Stimulated activated CD8-positive, alpha-beta memory T cell treated with anti-CD3 and anti-CD28 coated beads, Interleukin-4, amount 100 ng/mL, for 48 hours (primary cell): Measurements from ENCODE around the gene SDK2.
A peak's percentile ranks its signal among the peaks of the same experiment; 100 is the strongest.

Experiments
- DNase-seq: peaks from one replicate; pipeline ENCODE4 v3.0.0-alpha.2; 2020

Gene SDK2

DNA sequence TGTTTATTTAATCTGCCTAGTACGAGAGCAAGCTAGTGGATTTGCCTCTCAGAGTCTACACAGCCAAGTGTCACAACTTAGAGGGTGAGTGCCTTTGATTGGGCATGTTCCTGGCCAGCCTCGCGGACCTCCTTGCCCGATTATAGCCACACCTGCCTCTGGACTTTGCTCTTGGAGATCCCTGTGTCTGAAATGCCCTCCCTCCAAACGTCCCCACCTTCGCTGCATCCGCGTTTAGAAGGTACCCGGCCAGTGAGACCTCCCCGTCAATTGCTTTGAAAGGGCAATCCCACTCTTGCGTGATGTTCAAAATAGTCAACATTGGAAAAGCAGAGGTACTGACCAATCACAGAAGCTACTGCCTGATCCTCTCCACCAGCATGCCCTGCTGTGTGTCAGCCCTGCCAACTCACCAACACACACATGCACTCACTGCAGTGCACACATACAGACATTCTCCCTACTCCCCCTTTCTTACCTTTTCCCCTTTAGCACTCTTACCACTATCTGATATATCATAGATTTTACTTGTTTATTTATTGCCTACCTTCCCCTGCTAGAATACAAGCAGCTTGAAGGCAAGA, 6.5 kb upstream of the SDK2 start:
- DNase-seq = no peak

DNA sequence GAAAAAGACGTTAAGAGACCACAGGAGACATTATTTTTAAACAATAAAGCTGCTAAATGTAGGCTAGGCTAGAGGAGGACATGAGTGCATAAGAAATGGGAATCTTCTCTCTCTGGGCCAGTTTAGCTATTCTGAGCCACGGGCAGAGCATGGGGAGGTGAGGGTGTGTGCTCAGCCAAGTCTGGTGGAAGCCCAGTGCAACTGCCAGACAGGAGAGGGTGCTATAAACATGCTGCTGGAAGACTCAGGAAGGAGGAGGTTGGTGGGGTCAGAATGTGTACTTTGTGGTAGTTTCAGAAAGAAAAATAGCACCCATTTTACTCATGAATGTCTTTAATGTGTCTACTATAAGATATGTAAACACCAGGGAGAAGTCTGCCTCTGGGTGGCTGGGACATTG, 5.9 kb upstream of the SDK2 start:
- peak; percentile 14 for DNase-seq

GRCh38 chr17:73648974-73649373, 4.7 kb upstream of the SDK2 start:
- DNase-seq = no peak

GRCh38 chr17:73648543-73648820, 4.2 kb upstream of the SDK2 start:
- DNase-seq = no peak

DNA sequence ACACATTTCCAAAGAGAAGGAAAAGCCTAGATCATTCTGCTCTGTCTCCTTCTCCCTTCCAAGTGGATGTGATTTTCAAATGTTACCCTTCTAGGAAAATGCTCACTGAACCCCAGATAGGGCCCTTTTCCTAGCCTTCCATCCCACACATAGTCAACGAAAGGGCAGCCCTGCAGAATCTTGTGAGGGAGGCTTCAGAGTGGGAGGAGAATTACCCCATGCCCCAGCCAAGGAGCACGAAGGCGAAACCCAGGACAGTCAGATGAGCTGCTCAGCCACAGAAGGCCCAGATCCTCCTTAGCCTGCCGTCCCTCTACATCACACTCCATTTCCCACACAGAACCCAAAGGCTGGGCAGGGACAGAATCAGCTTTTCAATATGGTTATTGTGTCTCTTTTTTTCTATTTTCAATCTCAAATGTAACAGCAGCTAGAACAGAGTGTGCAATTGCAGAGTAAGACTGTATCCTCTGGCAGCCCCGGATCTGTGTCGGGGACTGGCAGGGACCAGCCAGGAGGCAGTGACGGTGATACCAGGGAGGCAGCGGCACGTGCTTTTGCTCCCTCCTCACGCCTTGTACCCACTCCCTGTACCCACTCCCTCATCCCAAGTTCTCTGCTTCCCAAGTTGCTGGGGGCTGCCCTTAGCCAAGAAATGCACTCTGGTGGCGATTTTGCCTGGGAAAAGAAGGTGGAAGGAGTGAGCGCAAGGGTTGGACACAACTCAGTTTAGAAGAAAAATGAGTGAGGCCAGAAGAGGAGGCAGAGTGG, 3.7 kb upstream of the SDK2 start:
- DNase-seq = no peak

GRCh38 chr17:73647301-73647695, 3.1 kb upstream of the SDK2 start:
- DNase-seq = no peak

GRCh38 chr17:73646409-73647300, 2.4 kb upstream of the SDK2 start:
- DNase-seq = no peak

- peak; percentile 50 for DNase-seq
These were observed 1.0 kb upstream of the SDK2 start for GRCh38 chr17:73645050-73645871.

GRCh38 chr17:73643852-73644144, 447 bp downstream of the SDK2 start:
- DNase-seq = no peak

DNA sequence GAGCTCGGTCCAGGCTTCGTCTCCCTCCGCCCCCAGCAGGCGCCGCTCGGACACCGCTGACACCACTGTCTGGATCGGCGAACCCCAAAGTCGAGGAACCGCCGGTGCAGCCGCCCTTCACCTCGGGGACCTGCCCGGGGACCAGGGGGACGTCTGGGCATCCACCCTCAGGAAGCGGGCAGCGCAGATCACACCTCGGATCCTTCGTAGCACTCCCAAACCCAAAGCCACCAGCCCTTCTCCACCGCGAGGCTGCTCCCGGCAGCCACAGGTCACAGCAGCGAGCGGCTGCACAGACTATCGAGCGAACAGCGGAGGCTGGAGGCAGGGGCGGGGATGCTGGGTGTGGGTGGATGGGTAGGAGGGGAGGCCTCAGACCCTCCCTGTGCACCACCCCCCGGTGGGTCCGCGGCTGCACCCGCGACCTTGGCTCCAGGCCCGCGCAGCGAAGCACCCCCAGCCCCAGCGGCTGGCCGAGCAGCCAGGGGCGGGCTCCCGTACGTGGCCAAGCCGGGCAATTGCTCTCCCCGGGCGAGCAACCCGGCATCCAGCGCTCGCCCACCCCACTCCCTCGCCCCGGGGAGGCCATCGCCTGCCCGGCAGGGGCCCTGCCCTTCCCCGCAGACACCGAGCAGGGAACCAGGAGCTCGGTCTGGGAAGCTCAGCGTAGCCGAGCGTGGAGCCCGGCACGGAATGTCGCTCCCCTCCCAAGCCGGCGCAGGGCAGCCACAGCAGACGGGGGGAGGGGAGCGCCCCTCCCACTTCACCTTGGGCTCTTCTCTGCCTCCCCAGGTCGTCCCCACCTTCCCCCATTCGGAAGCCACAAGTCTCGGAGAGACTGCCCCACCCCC, 1.0 kb downstream of the SDK2 start:
- peak; percentile 42 for DNase-seq

GRCh38 chr17:73642659-73643000, 1.6 kb downstream of the SDK2 start:
- no peak for DNase-seq

DNA sequence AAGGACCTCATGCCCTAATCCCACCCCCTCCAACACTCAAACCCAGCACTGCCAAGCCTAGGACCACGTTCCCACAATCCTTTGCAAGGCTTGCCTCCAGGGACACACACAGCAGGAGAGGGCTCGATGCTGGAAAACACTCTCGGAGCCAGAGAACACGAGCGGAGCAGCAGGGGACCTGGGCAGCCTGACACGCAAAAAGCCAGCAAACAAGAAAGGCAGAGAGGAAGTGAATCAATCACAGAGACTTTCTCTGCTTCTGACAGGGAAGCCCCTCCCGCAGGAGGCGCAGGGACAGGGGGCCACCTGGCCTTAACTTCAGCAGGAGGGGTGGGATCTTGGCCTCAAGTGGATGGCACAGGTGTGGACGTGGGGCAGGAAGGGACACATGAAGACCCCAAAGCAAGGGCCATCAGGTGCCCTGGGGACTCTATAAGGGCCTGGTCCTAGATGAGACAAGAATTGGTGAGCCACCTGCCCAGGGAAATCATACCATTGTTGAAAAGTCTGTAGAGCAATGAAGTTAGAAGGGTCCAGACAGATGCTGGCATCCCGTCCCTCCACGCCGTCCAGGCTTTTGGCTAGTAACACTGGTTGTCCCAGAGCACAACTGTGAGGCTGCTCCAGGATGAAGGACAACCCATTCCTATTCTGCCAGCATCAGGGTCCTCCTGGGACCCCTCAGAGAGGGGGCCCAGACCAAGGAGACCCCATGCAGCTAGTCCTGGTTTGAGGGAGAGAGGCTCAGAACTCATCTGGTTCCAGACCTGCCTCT, 2.2 kb downstream of the SDK2 start:
- DNase-seq = no peak

- DNase-seq = no peak
These were observed 3.6 kb downstream of the SDK2 start for GRCh38 chr17:73640691-73641090.

GRCh38 chr17:73639932-73640331, 4.3 kb downstream of the SDK2 start:
- DNase-seq = no peak

GRCh38 chr17:73639322-73639721, 4.9 kb downstream of the SDK2 start:
- no peak for DNase-seq

- no peak for DNase-seq
These were observed 5.7 kb downstream of the SDK2 start for GRCh38 chr17:73638556-73638955.

DNA sequence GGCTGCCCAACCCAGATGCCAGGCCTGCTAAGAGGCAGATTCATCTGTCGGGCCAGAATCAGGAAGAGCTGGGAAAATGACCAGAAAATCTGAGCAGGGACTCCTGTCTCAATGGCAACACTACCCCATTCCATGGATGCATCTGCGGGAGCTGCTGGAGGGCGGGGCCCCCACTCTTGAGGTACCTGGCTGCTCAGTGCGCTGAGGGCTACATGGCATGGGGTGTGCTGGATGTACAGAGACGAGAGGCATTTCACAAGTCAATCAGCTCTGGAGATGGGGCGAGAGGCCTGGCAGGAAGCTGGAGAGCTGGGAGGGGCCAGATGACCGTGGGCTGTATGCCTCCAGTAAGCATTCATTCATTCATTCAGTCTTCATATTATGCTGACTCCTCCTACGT, 6.4 kb downstream of the SDK2 start:
- no peak for DNase-seq

GRCh38 chr17:73635101-73635817, 9.0 kb downstream of the SDK2 start:
- no peak for DNase-seq

DNA sequence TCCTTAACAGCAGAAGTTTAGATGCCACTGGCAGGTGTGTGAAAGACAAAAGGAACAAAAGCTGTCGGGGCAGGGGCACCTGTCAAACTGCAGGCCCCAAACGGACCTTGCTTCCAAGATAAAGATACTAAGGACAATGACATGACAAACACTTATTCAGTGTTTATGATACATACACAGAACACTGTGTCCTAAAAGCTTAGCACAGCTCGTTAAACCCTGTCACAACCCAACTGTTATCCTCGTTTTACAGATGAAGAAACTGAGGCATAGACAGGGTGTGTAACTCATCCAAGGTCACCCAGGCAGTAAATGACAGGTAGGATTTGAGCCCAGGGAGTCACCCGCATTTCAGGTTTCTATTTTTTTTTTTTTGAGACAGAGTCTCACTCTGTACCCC, 9.6 kb downstream of the SDK2 start:
- no peak for DNase-seq

DNA sequence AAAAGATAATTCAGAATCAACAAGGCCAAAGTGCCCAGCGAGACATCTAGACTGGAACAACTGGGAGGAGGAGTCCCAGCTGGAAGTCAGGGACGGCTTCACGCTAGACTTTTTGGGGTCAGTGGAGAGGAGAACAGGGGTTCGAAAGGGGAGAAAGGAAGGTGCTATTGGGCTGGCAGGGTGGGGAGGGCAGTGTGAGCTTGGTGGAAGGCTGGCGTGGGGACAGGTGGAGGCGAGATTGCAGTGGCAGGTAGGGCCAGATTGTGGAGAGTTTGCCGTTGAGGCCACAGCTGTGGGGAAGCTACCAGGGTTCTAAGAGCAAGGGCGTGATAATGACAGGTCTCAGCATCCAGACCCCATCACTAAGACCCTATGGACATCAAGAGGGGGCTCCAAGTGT, 10.5 kb downstream of the SDK2 start:
- DNase-seq = no peak

- no peak for DNase-seq
These were observed 11.7 kb downstream of the SDK2 start for GRCh38 chr17:73632513-73632912.
